Neural progenitor cell (in vitro differentiated cells): ENCODE results near the gene IGSF21.
A peak's percentile ranks its signal among the peaks of the same experiment; 100 is the strongest.

Source experiments
- CTCF ChIP-seq: fragments of 200-600 bp; sonication (generic); IDR thresholded peaks from 2 replicates; pipeline ENCODE4 v1.5.1; 2017; ENCODE audit warnings: antibody characterized with exemption, mild to moderate bottlenecking
- EZH2 ChIP-seq: fragments of 200-600 bp; sonication (generic); IDR thresholded peaks from 2 replicates; pipeline ENCODE4 v1.6.1; 2017; ENCODE audit warnings: antibody characterized with exemption, mild to moderate bottlenecking, moderate library complexity
- EZH2phosphoT487 ChIP-seq: fragments of 200-600 bp; sonication (generic); IDR thresholded peaks from 2 replicates; pipeline ENCODE4 v1.6.1; 2017; ENCODE audit warnings: antibody characterized with exemption

- TF ChIP-seq CTCF, result peak; percentile 90
- no peak for TF ChIP-seq EZH2phosphoT487
- TF ChIP-seq EZH2, result no peak
Measured at GRCh38 chr1:18373882-18374493, 266.4 kb downstream of the IGSF21 start.
